HG03571 (cell line): ENCODE measurements around the gene LITAFD.
"Not testable (repeated sequence)": the region's sequence is repeated elsewhere in the genome, so short reads cannot be mapped to it uniquely, and the experiment has no call there.

Experiments used
- ATAC-seq: cut with Tn5 transposase; IDR thresholded peaks from one replicate; pipeline ENCODE4 v1.9.1; 2021; ENCODE audit not compliant: unreplicated experiment

Gene LITAFD

GRCh38 chr16:8893976-8894690, 12.0 kb downstream of the LITAFD start:
- no peak for ATAC-seq

GRCh38 chr16:8894736-8895334, 12.7 kb downstream of the LITAFD start:
- no peak for ATAC-seq

- ATAC-seq = no peak
These were observed 16.6 kb downstream of the LITAFD start for GRCh38 chr16:8898660-8899318.

- no peak for ATAC-seq
These were observed 17.7 kb downstream of the LITAFD start for GRCh38 chr16:8899709-8900317.

- ATAC-seq = no peak
These were observed 18.2 kb downstream of the LITAFD start for GRCh38 chr16:8900343-8900742.

- no peak for ATAC-seq
These were observed 19.2 kb downstream of the LITAFD start for GRCh38 chr16:8901320-8901861.

GRCh38 chr16:8903004-8903403, 20.9 kb downstream of the LITAFD start:
- ATAC-seq = no peak

GRCh38 chr16:8904018-8904430, 21.9 kb downstream of the LITAFD start:
- ATAC-seq = no peak

- ATAC-seq = no peak
These were observed 23.1 kb downstream of the LITAFD start for GRCh38 chr16:8905168-8905762.

GRCh38 chr16:8905795-8906591, 23.8 kb downstream of the LITAFD start:
- no peak for ATAC-seq

- no peak for ATAC-seq
These were observed 24.9 kb downstream of the LITAFD start for GRCh38 chr16:8907096-8907495.

GRCh38 chr16:8908810-8909468, 26.8 kb downstream of the LITAFD start:
- ATAC-seq = no peak

GRCh38 chr16:8910811-8911210, 28.7 kb downstream of the LITAFD start:
- ATAC-seq = no peak

GRCh38 chr16:8912793-8913192, 30.6 kb downstream of the LITAFD start:
- ATAC-seq = no peak

GRCh38 chr16:8914098-8914497, 31.9 kb downstream of the LITAFD start:
- ATAC-seq = no peak

GRCh38 chr16:8915722-8916301, 33.7 kb downstream of the LITAFD start:
- no peak for ATAC-seq

GRCh38 chr16:8916541-8917225, 34.5 kb downstream of the LITAFD start:
- no peak for ATAC-seq

GRCh38 chr16:8917336-8917735, 35.2 kb downstream of the LITAFD start:
- ATAC-seq = not testable (repeated sequence)
